ENCODE measurements around the gene CD300A.

DNA sequence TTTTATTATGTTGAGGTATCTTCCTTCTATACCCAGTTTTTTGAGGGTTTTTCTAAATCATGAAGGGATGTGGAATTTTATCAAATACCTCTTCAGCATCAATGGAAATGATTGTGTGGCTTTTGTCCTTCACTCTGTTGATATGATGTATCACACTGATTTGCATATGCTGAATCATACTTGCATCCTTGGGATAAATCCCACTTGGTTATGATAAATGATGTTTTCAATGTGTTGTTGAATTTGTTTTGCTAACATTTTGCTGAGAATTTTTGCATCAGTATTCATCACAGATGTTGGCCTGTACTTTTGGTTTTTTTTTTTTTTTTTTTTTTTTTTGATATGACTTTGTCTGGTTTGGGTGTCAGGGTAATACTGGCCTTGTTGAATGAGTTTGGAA, 41.7 kb downstream of the CD300A start:
- TF ChIP-seq, protein P1, sequence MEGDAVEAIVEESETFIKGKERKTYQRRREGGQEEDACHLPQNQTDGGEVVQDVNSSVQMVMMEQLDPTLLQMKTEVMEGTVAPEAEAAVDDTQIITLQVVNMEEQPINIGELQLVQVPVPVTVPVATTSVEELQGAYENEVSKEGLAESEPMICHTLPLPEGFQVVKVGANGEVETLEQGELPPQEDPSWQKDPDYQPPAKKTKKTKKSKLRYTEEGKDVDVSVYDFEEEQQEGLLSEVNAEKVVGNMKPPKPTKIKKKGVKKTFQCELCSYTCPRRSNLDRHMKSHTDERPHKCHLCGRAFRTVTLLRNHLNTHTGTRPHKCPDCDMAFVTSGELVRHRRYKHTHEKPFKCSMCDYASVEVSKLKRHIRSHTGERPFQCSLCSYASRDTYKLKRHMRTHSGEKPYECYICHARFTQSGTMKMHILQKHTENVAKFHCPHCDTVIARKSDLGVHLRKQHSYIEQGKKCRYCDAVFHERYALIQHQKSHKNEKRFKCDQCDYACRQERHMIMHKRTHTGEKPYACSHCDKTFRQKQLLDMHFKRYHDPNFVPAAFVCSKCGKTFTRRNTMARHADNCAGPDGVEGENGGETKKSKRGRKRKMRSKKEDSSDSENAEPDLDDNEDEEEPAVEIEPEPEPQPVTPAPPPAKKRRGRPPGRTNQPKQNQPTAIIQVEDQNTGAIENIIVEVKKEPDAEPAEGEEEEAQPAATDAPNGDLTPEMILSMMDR (IDR thresholded peaks at IDR 0.05) = no peak
- TF ChIP-seq POLR2A (IDR thresholded peaks at IDR 0.05) = no peak

Measured in esophagus squamous epithelium (tissue), 4 donors.